ENCODE measurements around the gene DUSP15.
"Not testable (repeated sequence)": the region's sequence is repeated elsewhere in the genome, so short reads cannot be mapped to it uniquely, and the experiment has no call there.

Gene DUSP15

GRCh38 chr20:31814142-31814541 lies 56.2 kb downstream of the DUSP15 start:
- not testable (repeated sequence) for H3K27ac Mint-ChIP-seq; H3K36me3 Mint-ChIP-seq; H3K4me1 Mint-ChIP-seq; ATAC-seq; H3K4me3 Mint-ChIP-seq; DNase-seq (ENCODE audit: low spot score in 2 of 2); H3K9me3 Mint-ChIP-seq

GRCh38 chr20:31813611-31814010 lies 56.7 kb downstream of the DUSP15 start:
- DNase-seq (ENCODE audit: low spot score in 2 of 2) (no peak), ATAC-seq (no peak)
- no peak overlapping the region for H3K4me3 Mint-ChIP-seq

GRCh38 chr20:31811796-31812728 lies 58.3 kb downstream of the DUSP15 start:
- H3K4me3 Mint-ChIP-seq = no peak overlapping the region
- no peak overlapping the region for H3K27ac Mint-ChIP-seq
- H3K36me3 Mint-ChIP-seq = no peaks in the 10 kb centered on the region
- DNase-seq (ENCODE audit: low spot score in 2 of 2) (no peak), ATAC-seq (no peak)
- peaks cover 6% of the 10 kb centered on the region for H3K4me1 Mint-ChIP-seq
- no peaks in the 10 kb centered on the region for H3K9me3 Mint-ChIP-seq

More at GRCh38 chr20:31813611-31814010, 56.7 kb downstream of the DUSP15 start:
- no peak overlapping the region for H3K27ac Mint-ChIP-seq
- peaks cover 6% of the 10 kb centered on the region for H3K4me1 Mint-ChIP-seq
- H3K9me3 Mint-ChIP-seq = no peaks in the 10 kb centered on the region
- H3K36me3 Mint-ChIP-seq = no peaks in the 10 kb centered on the region

- Mint-ChIP-seq H3K9me3 (no peaks in the 10 kb centered on the region), H3K36me3 (peaks cover 5% of the 10 kb centered on the region), H3K4me3 (no peak overlapping the region), H3K27ac (no peak overlapping the region), H3K4me1 (peaks cover 6% of the 10 kb centered on the region)
- no peak for DNase-seq (ENCODE audit: low spot score in 2 of 2)
- ATAC-seq = no peak
These were observed 59.1 kb downstream of the DUSP15 start for GRCh38 chr20:31811198-31811597.
